Neural progenitor cell (in vitro differentiated cells): ENCODE data around the gene SLC16A13. TPM values are rescaled to one million over a fixed set of nuclear protein-coding genes. Genes with fewer than 3 reads are reported as not detected.

Experiments used
- DNase-seq: peaks from one replicate; pipeline ENCODE4 v3.0.0-alpha.2; 2016; ENCODE audit warnings: low spot score
- H2AFZ ChIP-seq: fragments of 200-600 bp; sonication (generic); replicated peaks from 2 replicates; pipeline ENCODE4 v1.6.1; 2016; ENCODE audit warnings: antibody characterized with exemption
- H3F3A ChIP-seq: fragments of 200-600 bp; sonication (generic); 2 replicates; pipeline ENCODE4 v1.6.1; 2016; ENCODE audit warnings: antibody characterized with exemption, low read depth
- H3K27ac ChIP-seq: fragments of 200-600 bp; sonication (generic); 2 replicates; pipeline ENCODE4 v1.5.1; 2016; ENCODE audit warnings: mild to moderate bottlenecking
- H3K27me3 ChIP-seq: fragments of 200-600 bp; sonication (generic); 2 replicates; pipeline ENCODE4 v1.6.1; 2016; ENCODE audit warnings: mild to moderate bottlenecking, moderate library complexity
- H3K36me3 ChIP-seq: fragments of 200-600 bp; sonication (generic); 2 replicates; pipeline ENCODE4 v1.5.1; 2016
- H3K4me1 ChIP-seq: fragments of 200-600 bp; sonication (generic); 2 replicates; pipeline ENCODE4 v1.6.1; 2016; ENCODE audit warnings: mixed run types
- H3K4me2 ChIP-seq: fragments of 200-600 bp; sonication (generic); 2 replicates; pipeline ENCODE4 v1.6.1; 2016
- H3K4me3 ChIP-seq: fragments of 200-600 bp; sonication (generic); 2 replicates; pipeline ENCODE4 v1.5.1; 2016
- H3K79me2 ChIP-seq: fragments of 200-600 bp; sonication (generic); 2 replicates; pipeline ENCODE4 v1.6.1; 2016; ENCODE audit warnings: low read depth
- H3K9ac ChIP-seq: fragments of 200-600 bp; sonication (generic); 2 replicates; pipeline ENCODE4 v1.6.1; 2016
- H3K9me3 ChIP-seq: fragments of 200-600 bp; sonication (generic); 2 replicates; pipeline ENCODE4 v1.5.1; 2016; ENCODE audit warnings: low read depth
- H4K20me1 ChIP-seq: fragments of 200-600 bp; sonication (generic); 2 replicates; pipeline ENCODE4 v1.6.1; 2016; ENCODE audit warnings: low read depth
- H3K27ac Mint-ChIP-seq: 3 replicates; pipeline ENCODE4 v1.8.0; 2021; ENCODE audit warnings: mixed read lengths
- H3K27me3 Mint-ChIP-seq: 2 replicates; pipeline ENCODE4 v1.8.0; 2022; ENCODE audit warnings: low read depth, mild to moderate bottlenecking, inconsistent platforms, moderate library complexity, mixed read lengths; ENCODE audit not compliant: insufficient read depth
- H3K36me3 Mint-ChIP-seq: 3 replicates; pipeline ENCODE4 v1.8.0; 2021; ENCODE audit warnings: mixed read lengths
- H3K4me1 Mint-ChIP-seq: 3 replicates; pipeline ENCODE4 v1.8.0; 2021; ENCODE audit warnings: mixed read lengths
- H3K4me3 Mint-ChIP-seq: 3 replicates; pipeline ENCODE4 v1.8.0; 2021; ENCODE audit warnings: mild to moderate bottlenecking, moderate library complexity, mixed read lengths
- H3K9me3 Mint-ChIP-seq: 3 replicates; pipeline ENCODE4 v1.8.0; 2020; ENCODE audit warnings: mixed read lengths
- EZH2 ChIP-seq: fragments of 200-600 bp; sonication (generic); IDR thresholded peaks from 2 replicates; pipeline ENCODE4 v1.6.1; 2017; ENCODE audit warnings: antibody characterized with exemption, mild to moderate bottlenecking, moderate library complexity
- EZH2phosphoT487 ChIP-seq: fragments of 200-600 bp; sonication (generic); IDR thresholded peaks from 2 replicates; pipeline ENCODE4 v1.6.1; 2017; ENCODE audit warnings: antibody characterized with exemption
- total RNA-seq: library from RNA; depleted of rRNA; stranded (reverse); fragments of >200 nt; gene quantifications from 2 replicates; pipeline ENCODE4 v1.2.3, GENCODE V29; 2015; ENCODE audit warnings: low replicate concordance
- TF ChIP-seq, protein P1 (sequence below): fragments of 200-600 bp; sonication (generic); IDR thresholded peaks from 2 replicates; pipeline ENCODE4 v1.5.1; 2017; ENCODE audit warnings: antibody characterized with exemption, mild to moderate bottlenecking

Gene SLC16A13
- total RNA-seq, 1 donor from 2014 or later, result not detected

DNA sequence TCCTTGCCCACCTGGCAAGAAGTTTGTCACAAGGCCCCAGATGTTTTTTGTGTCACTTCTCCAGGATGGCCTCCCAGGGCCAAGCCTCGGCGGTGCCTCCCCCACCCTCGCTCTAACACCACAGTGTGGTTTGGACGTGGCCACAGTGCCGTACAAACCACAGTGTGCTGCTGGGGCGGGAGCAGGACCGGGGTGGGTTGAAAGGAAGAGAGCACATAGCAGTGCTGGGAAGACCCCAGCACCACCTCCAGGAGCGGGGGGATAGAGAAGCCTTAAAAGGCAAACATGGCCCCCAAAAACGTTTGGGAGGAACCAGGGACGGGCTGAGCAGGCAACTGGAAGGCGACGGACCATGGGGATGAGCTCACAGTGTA lies 18.0 kb upstream of the SLC16A13 start:
- Mint-ChIP-seq H3K4me3 (no peak overlapping the region), H3K4me1 (peaks cover 70% of the 10 kb centered on the region), H3K9me3 (no peaks in the 10 kb centered on the region), H3K36me3 (peaks cover 2% of the 10 kb centered on the region), H3K27ac (peak overlapping the region; percentile 21), H3K27me3 (peaks cover 17% of the 10 kb centered on the region)
- no peak for TF ChIP-seq EZH2
- Histone ChIP-seq H3K4me2 (no peak overlapping the region), H3K9me3 (no peaks in the 10 kb centered on the region), H2AFZ (no peak overlapping the region), H3K4me3 (no peak overlapping the region), H3K79me2 (peaks cover 15% of the 10 kb centered on the region), H3K9ac (no peak overlapping the region), H3K27ac (no peak overlapping the region), H3K27me3 (peaks cover 27% of the 10 kb centered on the region), H3K36me3 (no peaks in the 10 kb centered on the region), H3K4me1 (peaks cover 15% of the 10 kb centered on the region), H3F3A (peaks cover 48% of the 10 kb centered on the region), H4K20me1 (no peaks in the 10 kb centered on the region)
- DNase-seq, result no peak

DNA sequence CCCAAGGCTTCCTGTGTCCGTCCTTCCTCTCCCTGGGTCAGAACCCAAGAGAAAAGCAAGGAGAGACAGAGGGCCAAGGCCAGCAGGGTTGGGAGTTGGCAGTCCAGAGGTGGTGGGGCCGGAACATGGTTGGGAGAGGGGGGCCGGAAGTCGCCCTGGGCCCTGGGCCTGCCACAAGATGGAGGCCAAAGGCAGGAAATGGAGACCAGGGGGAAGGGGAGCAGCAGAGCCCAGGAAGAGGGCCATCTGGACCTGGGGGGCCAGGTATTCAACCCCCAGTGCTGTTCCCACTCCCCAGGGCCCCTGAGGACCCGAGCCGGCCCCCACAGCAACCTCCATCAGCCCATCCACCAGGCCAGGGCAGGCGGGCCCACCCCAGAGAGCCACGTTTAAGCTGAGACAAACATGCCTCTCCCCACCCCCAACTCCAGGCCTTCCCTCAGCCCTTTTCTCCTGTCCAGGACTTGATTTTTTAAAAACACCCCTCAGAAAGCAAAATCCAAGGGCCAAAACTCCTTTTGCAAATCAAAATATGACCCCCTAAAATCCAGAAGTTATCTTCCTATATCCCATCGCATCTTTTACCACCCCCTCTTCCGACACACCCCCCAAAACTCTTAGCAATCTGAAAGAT lies 17.4 kb upstream of the SLC16A13 start:
- Mint-ChIP-seq H3K4me3 (no peak overlapping the region), H3K27ac (peak overlapping the region; percentile 21), H3K4me1 (peaks cover 73% of the 10 kb centered on the region), H3K27me3 (peaks cover 18% of the 10 kb centered on the region), H3K36me3 (peaks cover 2% of the 10 kb centered on the region), H3K9me3 (peaks cover 2% of the 10 kb centered on the region)
- TF ChIP-seq EZH2phosphoT487 (no peak), EZH2 (no peak)
- TF ChIP-seq, protein P1, sequence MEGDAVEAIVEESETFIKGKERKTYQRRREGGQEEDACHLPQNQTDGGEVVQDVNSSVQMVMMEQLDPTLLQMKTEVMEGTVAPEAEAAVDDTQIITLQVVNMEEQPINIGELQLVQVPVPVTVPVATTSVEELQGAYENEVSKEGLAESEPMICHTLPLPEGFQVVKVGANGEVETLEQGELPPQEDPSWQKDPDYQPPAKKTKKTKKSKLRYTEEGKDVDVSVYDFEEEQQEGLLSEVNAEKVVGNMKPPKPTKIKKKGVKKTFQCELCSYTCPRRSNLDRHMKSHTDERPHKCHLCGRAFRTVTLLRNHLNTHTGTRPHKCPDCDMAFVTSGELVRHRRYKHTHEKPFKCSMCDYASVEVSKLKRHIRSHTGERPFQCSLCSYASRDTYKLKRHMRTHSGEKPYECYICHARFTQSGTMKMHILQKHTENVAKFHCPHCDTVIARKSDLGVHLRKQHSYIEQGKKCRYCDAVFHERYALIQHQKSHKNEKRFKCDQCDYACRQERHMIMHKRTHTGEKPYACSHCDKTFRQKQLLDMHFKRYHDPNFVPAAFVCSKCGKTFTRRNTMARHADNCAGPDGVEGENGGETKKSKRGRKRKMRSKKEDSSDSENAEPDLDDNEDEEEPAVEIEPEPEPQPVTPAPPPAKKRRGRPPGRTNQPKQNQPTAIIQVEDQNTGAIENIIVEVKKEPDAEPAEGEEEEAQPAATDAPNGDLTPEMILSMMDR, result no peak
- no peak overlapping the region for H3K4me2 ChIP-seq
- H3K36me3 ChIP-seq, result no peaks in the 10 kb centered on the region
- H3K4me1 ChIP-seq, result peaks cover 14% of the 10 kb centered on the region
- peaks cover 8% of the 10 kb centered on the region for H3K79me2 ChIP-seq
- peaks cover 51% of the 10 kb centered on the region for H3F3A ChIP-seq
- peaks cover 34% of the 10 kb centered on the region for H3K27me3 ChIP-seq
- DNase-seq, result no peak
- H4K20me1 ChIP-seq, result no peaks in the 10 kb centered on the region
- H3K4me3 ChIP-seq, result no peak overlapping the region
- no peaks in the 10 kb centered on the region for H3K9me3 ChIP-seq
- no peak overlapping the region for H2AFZ ChIP-seq
- H3K9ac ChIP-seq, result no peak overlapping the region
- H3K27ac ChIP-seq, result no peak overlapping the region

DNA sequence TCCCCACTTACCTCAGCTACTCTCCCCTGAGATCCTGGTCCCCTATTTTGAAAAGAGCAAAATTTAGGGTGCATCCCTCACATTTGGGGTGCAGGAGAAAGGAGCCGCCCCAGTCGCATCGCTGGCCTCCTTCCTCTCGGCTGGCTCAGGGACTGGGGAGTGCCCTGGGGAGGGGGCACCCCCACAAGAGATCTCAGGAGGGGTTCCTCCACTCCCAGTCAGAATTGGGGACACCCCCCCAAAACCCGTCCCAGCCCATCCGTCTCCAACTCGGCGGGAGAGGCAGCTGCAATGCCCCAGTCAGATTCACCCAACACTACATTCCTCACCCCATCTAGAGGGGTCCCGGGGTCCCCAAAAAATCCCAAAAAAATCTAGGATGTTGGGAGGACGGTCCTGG lies 16.4 kb upstream of the SLC16A13 start:
- TF ChIP-seq EZH2phosphoT487 (no peak), EZH2 (no peak)
- TF ChIP-seq, protein P1, result no peak
- Histone ChIP-seq H3K9ac (no peak overlapping the region), H3K4me3 (no peak overlapping the region), H3K4me1 (peaks cover 6% of the 10 kb centered on the region), H3F3A (peaks cover 43% of the 10 kb centered on the region), H3K9me3 (no peaks in the 10 kb centered on the region), H3K79me2 (no peaks in the 10 kb centered on the region), H3K36me3 (no peaks in the 10 kb centered on the region), H3K4me2 (peak overlapping the region; percentile 65), H3K27me3 (peaks cover 43% of the 10 kb centered on the region), H2AFZ (peak overlapping the region; percentile 35), H4K20me1 (no peaks in the 10 kb centered on the region), H3K27ac (no peak overlapping the region)
- Mint-ChIP-seq H3K27me3 (peaks cover 26% of the 10 kb centered on the region), H3K4me3 (peak overlapping the region; percentile 27), H3K4me1 (peaks cover 63% of the 10 kb centered on the region), H3K27ac (no peak overlapping the region), H3K36me3 (peaks cover 2% of the 10 kb centered on the region), H3K9me3 (peaks cover 2% of the 10 kb centered on the region)
- no peak for DNase-seq

DNA sequence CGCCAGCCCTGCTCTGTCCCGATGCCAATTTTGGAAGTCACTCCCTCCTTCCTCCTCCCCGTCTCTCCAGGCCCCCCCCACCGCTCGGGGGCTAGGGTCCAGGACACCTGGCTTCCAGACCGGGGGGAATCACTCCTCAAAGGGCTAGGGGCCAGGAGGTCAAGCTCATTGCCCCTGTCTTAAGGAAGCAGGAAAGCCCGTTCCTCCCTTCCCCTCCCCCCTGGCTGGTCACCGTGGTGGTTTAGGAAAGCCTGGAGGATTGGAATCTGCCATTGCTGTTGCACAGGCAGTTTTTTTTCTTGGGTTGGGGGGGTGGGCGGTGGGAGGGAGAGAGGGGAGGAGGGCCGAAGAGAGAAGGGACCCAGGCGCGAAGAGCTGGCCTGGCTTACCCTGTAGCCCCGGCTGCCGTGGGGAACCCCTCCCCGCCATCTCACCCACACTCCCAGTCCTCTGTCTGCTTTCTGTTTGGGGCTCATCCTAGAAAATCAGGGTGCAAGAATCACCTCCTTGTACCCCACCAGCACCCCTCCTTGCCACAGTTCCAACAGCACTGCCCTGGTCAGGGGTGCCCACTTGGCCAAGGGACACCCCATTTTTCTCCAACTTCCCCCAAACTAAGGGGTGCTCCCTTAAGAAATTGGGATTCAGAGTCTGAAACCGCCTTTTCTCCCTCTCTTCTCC lies 15.8 kb upstream of the SLC16A13 start:
- peak overlapping the region; percentile 10 for H3K4me3 ChIP-seq
- Mint-ChIP-seq H3K27me3 (peaks cover 33% of the 10 kb centered on the region), H3K4me1 (peaks cover 61% of the 10 kb centered on the region), H3K27ac (peak overlapping the region; percentile 81), H3K36me3 (peaks cover 2% of the 10 kb centered on the region), H3K4me3 (peak overlapping the region; percentile 27), H3K9me3 (peaks cover 2% of the 10 kb centered on the region)
- no peaks in the 10 kb centered on the region for H3K9me3 ChIP-seq
- H3K27ac ChIP-seq, result no peak overlapping the region
- peaks cover 6% of the 10 kb centered on the region for H3K4me1 ChIP-seq
- no peaks in the 10 kb centered on the region for H3K79me2 ChIP-seq
- no peak overlapping the region for H3K9ac ChIP-seq
- H3K27me3 ChIP-seq, result peaks cover 43% of the 10 kb centered on the region
- H4K20me1 ChIP-seq, result no peaks in the 10 kb centered on the region
- peaks cover 38% of the 10 kb centered on the region for H3F3A ChIP-seq
- no peak for TF ChIP-seq EZH2phosphoT487
- no peak for TF ChIP-seq EZH2
- TF ChIP-seq, protein P1, result no peak
- peak; percentile 69 for DNase-seq
- H2AFZ ChIP-seq, result peak overlapping the region; percentile 35
- H3K36me3 ChIP-seq, result no peaks in the 10 kb centered on the region
- H3K4me2 ChIP-seq, result peak overlapping the region; percentile 65
